Trophoblast cell (in vitro differentiated cells and primary cell): ENCODE results near the gene GRIN2A.

Experiments
- DNase-seq, 2 donors: peaks; one replicate each; pipeline ENCODE4 v3.0.0-alpha.2; 2016
- H2AFZ ChIP-seq: 2 replicates; pipeline ENCODE4 v1.6.1; 2013; ENCODE audit warnings: low read length, moderate library complexity, mild to moderate bottlenecking; ENCODE audit not compliant: insufficient read depth, poor library complexity
- H2AK5ac ChIP-seq: 2 replicates; pipeline ENCODE4 v1.6.1; 2013; ENCODE audit warnings: mild to moderate bottlenecking, low read length
- H2BK120ac ChIP-seq: 2 replicates; pipeline ENCODE4 v1.6.1; 2013; ENCODE audit warnings: low read length, mild to moderate bottlenecking, moderate library complexity; ENCODE audit not compliant: insufficient read depth, poor library complexity
- H2BK12ac ChIP-seq: 2 replicates; pipeline ENCODE4 v1.6.1; 2013; ENCODE audit warnings: mild to moderate bottlenecking, low read length, moderate library complexity
- H2BK5ac ChIP-seq: 2 replicates; pipeline ENCODE4 v1.6.1; 2013; ENCODE audit warnings: low read length, low read depth, moderate library complexity, mild to moderate bottlenecking; ENCODE audit not compliant: poor library complexity
- H3K14ac ChIP-seq: 2 replicates; pipeline ENCODE4 v1.6.1; 2013; ENCODE audit warnings: mild to moderate bottlenecking, low read length
- H3K18ac ChIP-seq: 2 replicates; pipeline ENCODE4 v1.6.1; 2013; ENCODE audit warnings: mild to moderate bottlenecking, low read length
- H3K23ac ChIP-seq: 2 replicates; pipeline ENCODE4 v1.6.1; 2013; ENCODE audit warnings: low read length
- H3K27ac ChIP-seq: 2 replicates; pipeline ENCODE4 v1.5.1; 2013; ENCODE audit warnings: low read depth, mild to moderate bottlenecking, inconsistent platforms, low read length, moderate library complexity
- H3K27me3 ChIP-seq: 2 replicates; pipeline ENCODE4 v1.6.1; 2013; ENCODE audit warnings: inconsistent platforms, mild to moderate bottlenecking, low read length, moderate library complexity; ENCODE audit not compliant: insufficient read depth
- H3K36me3 ChIP-seq, 2 experiments: 1 replicate in 1 of 2; 2 replicates in 1 of 2; pipeline ENCODE4 v1.6.1; 2013; ENCODE audit warnings: low read length in 2 of 2, mild to moderate bottlenecking in 2 of 2, moderate library complexity in 1 of 2; ENCODE audit not compliant: insufficient read depth in 2 of 2, control insufficient read depth in 1 of 2
- H3K4ac ChIP-seq: 2 replicates; pipeline ENCODE4 v1.6.1; 2013; ENCODE audit warnings: low read depth, mild to moderate bottlenecking, low read length, moderate library complexity
- H3K4me1 ChIP-seq, 2 experiments: 1 replicate in 1 of 2; 2 replicates in 1 of 2; pipeline ENCODE4 v1.6.1; 2013; ENCODE audit warnings: low read length in 2 of 2, mild to moderate bottlenecking in 2 of 2, moderate library complexity in 1 of 2; ENCODE audit not compliant: insufficient read depth in 2 of 2, control insufficient read depth in 1 of 2
- H3K4me2 ChIP-seq: 2 replicates; pipeline ENCODE4 v1.6.1; 2013; ENCODE audit warnings: inconsistent platforms, mild to moderate bottlenecking, low read length, moderate library complexity
- H3K4me3 ChIP-seq: 2 replicates; pipeline ENCODE4 v1.5.1; 2013; ENCODE audit warnings: mild to moderate bottlenecking, low read depth, low read length, inconsistent platforms
- H3K79me1 ChIP-seq: one replicate; pipeline ENCODE4 v1.6.1; 2013; ENCODE audit warnings: low read length
- H3K79me2 ChIP-seq: 2 replicates; pipeline ENCODE4 v1.6.1; 2013; ENCODE audit warnings: low read length, mild to moderate bottlenecking; ENCODE audit not compliant: control insufficient read depth, insufficient read depth, poor library complexity
- H3K9ac ChIP-seq: 2 replicates; pipeline ENCODE4 v1.6.1; 2013; ENCODE audit warnings: mild to moderate bottlenecking, low read length
- H3K9me3 ChIP-seq: 2 replicates; pipeline ENCODE4 v1.6.1; 2013; ENCODE audit warnings: low read depth, mild to moderate bottlenecking, control low read depth, inconsistent platforms, low read length; ENCODE audit not compliant: insufficient read depth
- H4K12ac ChIP-seq: 2 replicates; pipeline ENCODE4 v1.6.1; 2013; ENCODE audit warnings: low read depth, mild to moderate bottlenecking, low read length, moderate library complexity
- H4K8ac ChIP-seq: 2 replicates; pipeline ENCODE4 v1.6.1; 2013; ENCODE audit warnings: low read depth, mild to moderate bottlenecking, low read length, moderate library complexity
- H4K91ac ChIP-seq: one replicate; pipeline ENCODE4 v1.6.1; 2013; ENCODE audit warnings: low read depth, mild to moderate bottlenecking, low read length, moderate library complexity
- WGBS: extraction: QIAGEN DNeasy Blood & Tissue Kit; methylation state at CpG from one replicate; pipeline ENCODE4 v1.1.7; 2013; ENCODE audit warnings: missing lambda C conversion rate; ENCODE audit not compliant: insufficient read length, insufficient coverage; ENCODE audit errors: extremely low coverage; 5-methylcytosine and 5-hydroxymethylcytosine counted together

GRIN2A gene

DNA sequence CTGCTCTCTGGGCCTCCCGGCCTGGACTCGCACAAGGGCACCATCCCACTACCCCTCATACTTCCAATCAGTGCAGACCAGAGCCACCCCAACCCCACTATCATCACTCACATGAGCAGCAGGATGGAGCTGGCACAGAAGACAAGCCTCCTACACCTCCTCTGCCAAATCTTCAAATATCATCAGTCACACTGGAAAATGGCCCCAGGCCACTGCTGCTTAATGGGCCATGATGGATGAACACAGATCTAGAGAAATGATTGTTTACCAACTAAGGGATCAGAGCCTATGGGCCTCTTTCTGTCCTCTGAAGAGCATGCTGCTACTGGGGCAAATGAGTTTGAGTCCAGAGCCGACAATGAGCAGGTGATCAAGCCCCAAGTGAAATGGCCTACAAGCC is 165.5 kb downstream of the GRIN2A start:
- Histone ChIP-seq H4K8ac (no peak overlapping the region), H3K4me1 (no peaks in the 10 kb centered on the region)
- no CpG with 5 or more reads among the region's 3 CpGs for WGBS

DNA sequence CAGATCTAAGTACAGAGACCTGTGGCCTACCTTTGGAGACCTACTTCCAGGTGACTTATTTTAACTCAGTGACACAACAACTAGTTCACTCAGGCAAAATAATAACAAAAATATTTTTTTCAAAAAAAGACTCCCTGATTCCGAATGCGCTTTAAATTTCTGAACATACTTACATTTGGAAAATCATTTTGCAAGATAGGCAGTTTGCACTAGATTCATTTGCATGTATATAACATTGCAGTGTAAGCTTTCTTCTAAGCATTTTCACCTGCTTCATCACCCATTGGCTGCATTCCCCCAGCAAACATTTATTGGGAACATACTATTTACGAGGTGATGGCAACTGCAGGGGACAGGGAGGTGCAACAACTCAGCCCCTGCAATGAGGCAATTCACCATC is 166.8 kb downstream of the GRIN2A start:
- H3K18ac ChIP-seq: no peak overlapping the region
- H3K14ac ChIP-seq: no peak overlapping the region
- H3K4ac ChIP-seq: no peak overlapping the region
- no peak for DNase-seq
- no peak overlapping the region for H4K91ac ChIP-seq
- H4K8ac ChIP-seq: no peak overlapping the region
- H3K27ac ChIP-seq: no peak overlapping the region
- H3K36me3 ChIP-seq: no peaks in the 10 kb centered on the region
- no CpG with 5 or more reads among the region's 3 CpGs for WGBS
- H2AFZ ChIP-seq: no peak overlapping the region
- no peak overlapping the region for H3K23ac ChIP-seq
- H2BK12ac ChIP-seq: no peak overlapping the region
- H3K4me2 ChIP-seq: no peak overlapping the region
- H3K27me3 ChIP-seq: no peaks in the 10 kb centered on the region
- H3K4me1 ChIP-seq: peaks cover 0 to 2% of the 10 kb centered on the region in 2 experiments
- H3K9ac ChIP-seq: no peak overlapping the region
- H4K12ac ChIP-seq: no peak overlapping the region
- H3K4me3 ChIP-seq: no peak overlapping the region
- peaks cover 3% of the 10 kb centered on the region for H3K9me3 ChIP-seq
- H3K79me2 ChIP-seq: no peaks in the 10 kb centered on the region
- H3K79me1 ChIP-seq: no peaks in the 10 kb centered on the region
- no peak overlapping the region for H2BK120ac ChIP-seq
- no peak overlapping the region for H2AK5ac ChIP-seq
- no peak overlapping the region for H2BK5ac ChIP-seq

More for the DNA sequence above, 165.5 kb downstream of the GRIN2A start:
- H3K18ac ChIP-seq: no peak overlapping the region
- no peak overlapping the region for H3K4me3 ChIP-seq
- peaks cover 1% of the 10 kb centered on the region for H3K9me3 ChIP-seq
- peak overlapping the region; percentile 77 for H3K23ac ChIP-seq
- H3K9ac ChIP-seq: no peak overlapping the region
- no peak for DNase-seq
- no peaks in the 10 kb centered on the region for H3K27me3 ChIP-seq
- H3K4me2 ChIP-seq: no peak overlapping the region
- no peak overlapping the region for H4K12ac ChIP-seq
- no peak overlapping the region for H2AK5ac ChIP-seq
- H3K79me2 ChIP-seq: no peaks in the 10 kb centered on the region
- H3K27ac ChIP-seq: no peak overlapping the region
- no peak overlapping the region for H4K91ac ChIP-seq
- no peak overlapping the region for H3K14ac ChIP-seq
- no peak overlapping the region for H2BK5ac ChIP-seq
- H2BK12ac ChIP-seq: no peak overlapping the region
- H2BK120ac ChIP-seq: no peak overlapping the region
- H3K4ac ChIP-seq: no peak overlapping the region
- H3K79me1 ChIP-seq: no peaks in the 10 kb centered on the region
- H3K36me3 ChIP-seq: no peaks in the 10 kb centered on the region
- no peak overlapping the region for H2AFZ ChIP-seq

DNA sequence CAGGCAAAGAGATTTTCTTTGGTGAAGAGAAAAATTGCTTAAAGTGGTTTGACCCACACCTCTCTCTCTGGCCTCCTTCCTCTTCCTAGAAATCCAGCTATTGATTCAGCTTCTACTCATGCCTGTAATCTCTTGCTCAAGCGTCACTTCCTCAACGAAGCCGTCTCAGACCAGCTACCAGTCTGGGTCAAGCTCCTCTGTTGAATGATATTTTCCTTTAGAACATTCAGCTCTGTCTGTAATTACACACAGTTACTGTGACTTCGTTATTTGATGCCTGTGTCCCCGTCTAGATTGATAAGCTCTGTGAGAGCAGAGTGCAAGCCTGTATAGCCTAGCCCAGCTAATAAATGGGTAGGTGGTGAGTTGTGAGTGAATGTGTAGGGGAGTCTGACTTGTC is 168.5 kb downstream of the GRIN2A start:
- no peak overlapping the region for H2BK5ac ChIP-seq
- DNase-seq: no peak
- no peak overlapping the region for H3K4me3 ChIP-seq
- H3K9ac ChIP-seq: no peak overlapping the region
- H3K36me3 ChIP-seq: no peaks in the 10 kb centered on the region
- no peak overlapping the region for H4K12ac ChIP-seq
- no peak overlapping the region for H2BK120ac ChIP-seq
- no peak overlapping the region for H2BK12ac ChIP-seq
- no peak overlapping the region for H3K4me2 ChIP-seq
- no peak overlapping the region for H4K8ac ChIP-seq
- no peak overlapping the region for H3K27ac ChIP-seq
- H3K4me1 ChIP-seq: peaks cover 7 to 8% of the 10 kb centered on the region in 2 experiments
- no CpG with 5 or more reads among the region's 5 CpGs for WGBS
- no peak overlapping the region for H4K91ac ChIP-seq
- peaks cover 3% of the 10 kb centered on the region for H3K9me3 ChIP-seq
- no peak overlapping the region for H3K18ac ChIP-seq
- no peaks in the 10 kb centered on the region for H3K79me2 ChIP-seq
- no peak overlapping the region for H2AFZ ChIP-seq
- peaks cover 4% of the 10 kb centered on the region for H3K79me1 ChIP-seq
- no peak overlapping the region for H3K23ac ChIP-seq
- H3K4ac ChIP-seq: no peak overlapping the region
- no peaks in the 10 kb centered on the region for H3K27me3 ChIP-seq
- H3K14ac ChIP-seq: no peak overlapping the region
- no peak overlapping the region for H2AK5ac ChIP-seq

DNA sequence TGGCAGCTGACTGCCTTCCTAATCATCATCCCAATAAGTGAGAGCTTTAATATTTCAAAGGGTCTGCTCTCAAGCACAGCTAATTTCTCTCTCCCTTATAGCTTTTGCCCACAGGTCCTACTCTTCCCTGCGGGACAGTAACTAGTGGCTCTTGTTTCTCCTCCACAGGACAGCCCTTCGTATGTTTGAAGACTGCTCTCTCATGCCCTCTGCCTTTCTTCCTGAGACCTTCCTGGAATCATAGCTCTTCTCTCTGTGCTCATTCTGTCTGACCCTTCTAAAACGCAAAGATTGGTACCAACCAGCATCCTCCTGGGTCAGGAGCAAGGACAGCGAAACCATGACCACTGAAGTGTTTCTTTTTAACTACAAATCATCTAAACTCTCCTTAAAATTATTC is 168.9 kb downstream of the GRIN2A start:
- no peak overlapping the region for H3K27ac ChIP-seq
- no peak overlapping the region for H4K12ac ChIP-seq
- peaks cover 4% of the 10 kb centered on the region for H3K79me1 ChIP-seq
- H3K4ac ChIP-seq: no peak overlapping the region
- H3K4me1 ChIP-seq: peaks cover 7 to 8% of the 10 kb centered on the region in 2 experiments
- no peaks in the 10 kb centered on the region for H3K79me2 ChIP-seq
- DNase-seq: no peak
- no peak overlapping the region for H2AFZ ChIP-seq
- peaks cover 3% of the 10 kb centered on the region for H3K9me3 ChIP-seq
- H2AK5ac ChIP-seq: no peak overlapping the region
- H3K23ac ChIP-seq: no peak overlapping the region
- H3K9ac ChIP-seq: no peak overlapping the region
- no CpG with 5 or more reads among the region's 4 CpGs for WGBS
- H3K4me3 ChIP-seq: no peak overlapping the region
- H3K36me3 ChIP-seq: no peaks in the 10 kb centered on the region
- no peak overlapping the region for H3K18ac ChIP-seq
- H2BK120ac ChIP-seq: no peak overlapping the region
- no peak overlapping the region for H2BK12ac ChIP-seq
- H3K4me2 ChIP-seq: no peak overlapping the region
- H3K14ac ChIP-seq: no peak overlapping the region
- H4K91ac ChIP-seq: no peak overlapping the region
- H2BK5ac ChIP-seq: no peak overlapping the region
- H3K27me3 ChIP-seq: no peaks in the 10 kb centered on the region
- no peak overlapping the region for H4K8ac ChIP-seq
